Measurements from ENCODE around the gene CARNS1. TPM values are rescaled to one million over a fixed set of nuclear protein-coding genes. Genes with fewer than 3 reads are reported as not detected.

Gene CARNS1
- total and polyA plus RNA-seq, 3 donors from 2014 or later: 0.74 to 1.6 (median 1.3) TPM

- H3K4me1 ChIP-seq: peaks cover 14% of the 10 kb centered on the region
- WGBS, 2 donors: 83 to 94% methylated on average over 14 to 19 of the region's 19 CpGs
- DNase-seq: no peak
- no peaks in the 10 kb centered on the region for H3K9me3 ChIP-seq
- intact Hi-C loops (cut with DNase I; ENCODE audit: low total_unique reads): no loop called here
- TF ChIP-seq CTCF (IDR thresholded peaks at IDR 0.05): no peak
- no peak for TF ChIP-seq POLR2A (IDR thresholded peaks at IDR 0.05)
- no peaks in the 10 kb centered on the region for H3K36me3 ChIP-seq (ENCODE audit: low read depth, missing control alignments)
- H3K4me3 ChIP-seq: no peak overlapping the region
- no peak overlapping the region for H3K27ac ChIP-seq
- H3K27me3 ChIP-seq: no peaks in the 10 kb centered on the region
Observed at GRCh38 chr11:67395555-67396258, 19.8 kb upstream of the CARNS1 start.

DNA sequence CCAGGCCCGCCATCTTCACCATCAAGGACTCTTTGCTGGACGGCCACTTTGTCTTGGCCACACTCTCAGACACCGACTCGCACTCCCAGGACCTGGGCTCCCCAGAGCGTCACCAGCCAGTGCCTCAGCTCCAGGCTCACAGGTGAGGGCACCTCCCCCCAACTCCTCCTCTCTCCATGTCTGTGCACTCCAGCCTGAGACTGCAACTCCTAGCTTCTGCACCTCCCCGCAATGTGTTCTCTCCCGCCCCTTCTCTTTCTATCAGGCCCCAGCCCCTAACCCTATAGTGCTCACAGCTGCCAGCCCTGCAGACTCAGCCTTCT is 19.3 kb upstream of the CARNS1 start:
- Histone ChIP-seq H3K27ac (no peak overlapping the region), H3K4me1 (peaks cover 18% of the 10 kb centered on the region), H3K9me3 (no peaks in the 10 kb centered on the region), H3K27me3 (no peaks in the 10 kb centered on the region), H3K36me3 (ENCODE audit: low read depth, missing control alignments) (no peaks in the 10 kb centered on the region), H3K4me3 (no peak overlapping the region)
- no peak for TF ChIP-seq CTCF (IDR thresholded peaks at IDR 0.05)
- TF ChIP-seq POLR2A (IDR thresholded peaks at IDR 0.05): no peak
- 89 to 91% methylated on average over 7 of the region's 7 CpGs for WGBS, 2 donors
- intact Hi-C loops (cut with DNase I; ENCODE audit: low total_unique reads): no loop called here
- no peak for DNase-seq

DNA sequence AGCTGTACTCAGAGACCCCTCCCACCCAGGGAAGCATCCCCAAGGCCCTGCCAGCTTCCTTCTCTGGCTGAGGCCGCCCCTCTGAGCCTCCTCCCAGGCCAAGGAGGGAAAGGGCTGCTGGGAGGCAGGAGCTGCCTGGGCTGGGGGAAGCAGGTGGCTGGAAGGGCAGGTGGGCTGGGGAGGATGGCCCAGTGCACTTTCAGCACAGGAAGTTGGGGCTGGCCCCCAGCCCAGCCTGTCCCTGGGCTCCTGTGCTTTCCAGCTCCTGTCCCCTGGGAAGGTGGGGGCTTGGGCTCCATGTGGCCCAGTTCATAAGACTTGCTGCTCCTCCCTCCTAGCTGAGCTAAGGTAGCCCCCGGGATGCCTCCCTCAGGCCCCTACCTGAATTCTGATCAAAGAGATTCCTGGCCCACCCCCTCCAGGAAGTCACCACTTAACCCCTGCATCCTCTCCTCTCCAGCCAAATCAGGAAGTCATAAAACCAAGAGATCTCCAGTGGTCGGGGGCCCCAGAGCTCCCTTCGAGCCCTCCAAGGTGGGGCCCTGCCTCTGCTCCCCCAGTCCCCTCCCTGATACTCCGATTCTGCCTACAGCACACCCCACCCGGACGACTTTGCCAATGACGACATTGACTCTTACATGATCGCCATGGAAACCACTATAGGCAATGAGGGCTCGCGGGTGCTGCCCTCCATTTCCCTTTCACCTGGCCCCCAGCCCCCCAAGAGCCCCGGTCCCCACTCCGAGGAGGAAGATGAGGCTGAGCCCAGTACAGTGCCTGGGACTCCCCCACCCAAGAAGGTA is 18.7 kb upstream of the CARNS1 start:
- TF ChIP-seq POLR2A (IDR thresholded peaks at IDR 0.05): no peak
- no peak for TF ChIP-seq CTCF (IDR thresholded peaks at IDR 0.05)
- Histone ChIP-seq H3K36me3 (ENCODE audit: low read depth, missing control alignments) (no peaks in the 10 kb centered on the region), H3K4me1 (peaks cover 18% of the 10 kb centered on the region), H3K27ac (no peak overlapping the region), H3K9me3 (no peaks in the 10 kb centered on the region), H3K27me3 (no peaks in the 10 kb centered on the region), H3K4me3 (no peak overlapping the region)
- 71 to 74% methylated on average over 12 to 13 of the region's 13 CpGs for WGBS, 2 donors
- DNase-seq: no peak
- intact Hi-C loops (cut with DNase I; ENCODE audit: low total_unique reads): no loop called here

DNA sequence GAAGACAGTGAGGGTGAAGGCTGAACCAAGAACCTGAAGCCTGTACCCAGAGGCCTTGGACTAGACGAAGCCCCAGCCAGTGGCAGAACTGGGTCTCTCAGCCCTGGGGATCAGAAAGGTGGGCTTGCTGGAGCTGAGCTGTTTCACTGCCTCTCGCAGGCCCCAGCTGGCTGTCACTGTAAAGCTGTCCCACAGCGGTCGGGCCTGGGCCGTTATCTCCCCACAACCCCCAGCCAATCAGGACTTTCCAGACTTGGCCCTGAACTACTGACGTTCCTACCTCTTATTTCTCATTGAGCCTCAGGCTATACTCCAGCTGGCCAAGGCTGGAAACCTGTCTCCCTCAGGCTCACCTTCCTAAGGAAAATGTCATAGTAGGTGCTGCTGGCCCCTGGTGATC is 17.9 kb upstream of the CARNS1 start:
- Histone ChIP-seq H3K4me1 (peaks cover 19% of the 10 kb centered on the region), H3K27ac (no peak overlapping the region), H3K9me3 (no peaks in the 10 kb centered on the region), H3K4me3 (no peak overlapping the region), H3K27me3 (no peaks in the 10 kb centered on the region), H3K36me3 (ENCODE audit: low read depth, missing control alignments) (no peaks in the 10 kb centered on the region)
- no peak for DNase-seq
- intact Hi-C loops (cut with DNase I; ENCODE audit: low total_unique reads): no loop called here
- WGBS, 2 donors: 71 to 80% methylated on average over 5 to 6 of the region's 6 CpGs
- TF ChIP-seq POLR2A (IDR thresholded peaks at IDR 0.05) (no peak), CTCF (IDR thresholded peaks at IDR 0.05) (no peak)

Measured in testis (tissue), 3 donors.